ENCODE results near the gene FAM200C. TPM values are rescaled to one million over a fixed set of nuclear protein-coding genes. Genes with fewer than 3 reads are reported as not detected.

FAM200C gene
- total and polyA plus RNA-seq, 9 of the 15 experiments (the other 6 are each of a cell fraction or from before 2014, with no cell fraction given): 1.3 to 7.0 (median 1.8) TPM

DNA sequence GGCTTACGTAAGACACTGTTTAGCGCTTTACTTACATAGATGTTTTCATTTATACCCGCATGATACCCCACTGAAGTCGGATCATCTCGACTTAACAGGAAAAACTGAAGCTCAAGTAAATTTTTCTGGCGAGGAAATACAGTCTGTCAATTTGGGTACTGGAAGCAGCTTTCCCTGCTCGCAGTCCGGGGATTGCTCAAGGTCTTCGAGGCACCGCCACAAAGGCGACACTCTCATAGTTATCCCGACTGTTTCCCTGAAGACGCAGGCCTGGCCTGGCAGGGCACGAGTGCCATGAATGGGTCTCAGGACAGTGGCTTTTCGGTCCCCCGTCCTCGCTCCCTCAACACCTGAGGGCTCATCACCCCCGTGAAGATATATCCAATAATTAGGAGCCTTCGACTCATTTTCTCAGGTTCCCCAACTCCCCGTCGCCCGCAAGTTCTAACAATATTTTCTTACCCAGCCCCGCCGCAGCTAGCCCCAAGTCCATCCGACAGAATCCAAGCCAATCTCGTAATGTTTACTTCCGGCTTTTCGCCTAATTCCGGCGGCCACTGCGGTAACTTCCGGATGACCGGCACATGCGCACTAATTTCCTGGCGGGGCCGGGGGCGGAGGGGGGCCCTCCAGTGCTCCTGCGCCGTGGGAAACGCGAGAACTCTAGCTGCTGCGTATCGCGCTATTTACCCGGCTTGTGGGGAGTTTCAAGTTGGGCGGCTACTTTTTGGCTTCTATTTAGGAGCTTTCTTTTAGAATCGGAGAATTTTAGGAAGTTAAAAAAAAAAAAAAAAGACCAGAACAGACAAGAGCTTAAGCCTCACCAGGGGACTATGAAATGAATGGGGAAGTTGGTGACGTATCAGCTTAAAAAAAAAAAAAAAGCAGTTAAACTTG, 19.0 kb upstream of the FAM200C start, which contains the start of gene SLU7 (continued):
- TF ChIP-seq GTF2F1 (IDR thresholded peaks at IDR 0.05; ENCODE audit: low read depth, low read length) (no peak), NR2F6 (CRISPR knock-in tag; IDR thresholded peaks at IDR 0.05) (no peak), ETS1 (conservative IDR thresholded peaks at IDR 0.05; ENCODE audit: control insufficient read depth, low read depth, low read length) (peak; percentile 76; the same call in 1 of the 2 replicates), ZNF551 (CRISPR knock-in tag; IDR thresholded peaks at IDR 0.05) (no peak), SMARCA5 (IDR thresholded peaks at IDR 0.05) (no peak), ZNF174 (CRISPR knock-in tag; IDR thresholded peaks at IDR 0.05) (no peak), DDX20 (tag; IDR thresholded peaks at IDR 0.05; ENCODE audit: low read depth) (no peak), SMARCC2 (IDR thresholded peaks at IDR 0.05; ENCODE audit: low read depth) (no peak), ZNF134 (CRISPR knock-in tag; conservative IDR thresholded peaks at IDR 0.05) (no peak), ZNF695 (CRISPR knock-in tag; IDR thresholded peaks at IDR 0.05) (no peak), XRCC4 (IDR thresholded peaks at IDR 0.05; ENCODE audit: extremely low read depth, insufficient read depth, insufficient read length) (no peak), ZNF239 (CRISPR knock-in tag; IDR thresholded peaks at IDR 0.05) (no peak), KLF6 (CRISPR knock-in tag; IDR thresholded peaks at IDR 0.05; ENCODE audit: borderline replicate concordance) (no peak), POLR2G (IDR thresholded peaks at IDR 0.05; ENCODE audit: low read depth, low read length) (peak; percentile 77), HDAC3 (IDR thresholded peaks at IDR 0.05; ENCODE audit: borderline replicate concordance, partially characterized antibody) (no peak), NFRKB (IDR thresholded peaks at IDR 0.05; ENCODE audit: low read depth) (no peak)
- TF ChIP-seq, protein P1, sequence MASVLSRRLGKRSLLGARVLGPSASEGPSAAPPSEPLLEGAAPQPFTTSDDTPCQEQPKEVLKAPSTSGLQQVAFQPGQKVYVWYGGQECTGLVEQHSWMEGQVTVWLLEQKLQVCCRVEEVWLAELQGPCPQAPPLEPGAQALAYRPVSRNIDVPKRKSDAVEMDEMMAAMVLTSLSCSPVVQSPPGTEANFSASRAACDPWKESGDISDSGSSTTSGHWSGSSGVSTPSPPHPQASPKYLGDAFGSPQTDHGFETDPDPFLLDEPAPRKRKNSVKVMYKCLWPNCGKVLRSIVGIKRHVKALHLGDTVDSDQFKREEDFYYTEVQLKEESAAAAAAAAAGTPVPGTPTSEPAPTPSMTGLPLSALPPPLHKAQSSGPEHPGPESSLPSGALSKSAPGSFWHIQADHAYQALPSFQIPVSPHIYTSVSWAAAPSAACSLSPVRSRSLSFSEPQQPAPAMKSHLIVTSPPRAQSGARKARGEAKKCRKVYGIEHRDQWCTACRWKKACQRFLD (CRISPR knock-in tag; IDR thresholded peaks at IDR 0.05): no peak
- TF ChIP-seq, protein P2, sequence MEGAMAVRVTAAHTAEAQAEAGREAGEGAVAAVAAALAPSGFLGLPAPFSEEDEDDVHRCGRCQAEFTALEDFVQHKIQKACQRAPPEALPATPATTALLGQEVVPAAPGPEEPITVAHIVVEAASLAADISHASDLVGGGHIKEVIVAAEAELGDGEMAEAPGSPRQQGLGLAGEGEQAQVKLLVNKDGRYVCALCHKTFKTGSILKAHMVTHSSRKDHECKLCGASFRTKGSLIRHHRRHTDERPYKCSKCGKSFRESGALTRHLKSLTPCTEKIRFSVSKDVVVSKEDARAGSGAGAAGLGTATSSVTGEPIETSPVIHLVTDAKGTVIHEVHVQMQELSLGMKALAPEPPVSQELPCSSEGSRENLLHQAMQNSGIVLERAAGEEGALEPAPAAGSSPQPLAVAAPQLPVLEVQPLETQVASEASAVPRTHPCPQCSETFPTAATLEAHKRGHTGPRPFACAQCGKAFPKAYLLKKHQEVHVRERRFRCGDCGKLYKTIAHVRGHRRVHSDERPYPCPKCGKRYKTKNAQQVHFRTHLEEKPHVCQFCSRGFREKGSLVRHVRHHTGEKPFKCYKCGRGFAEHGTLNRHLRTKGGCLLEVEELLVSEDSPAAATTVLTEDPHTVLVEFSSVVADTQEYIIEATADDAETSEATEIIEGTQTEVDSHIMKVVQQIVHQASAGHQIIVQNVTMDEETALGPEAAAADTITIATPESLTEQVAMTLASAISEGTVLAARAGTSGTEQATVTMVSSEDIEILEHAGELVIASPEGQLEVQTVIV (CRISPR knock-in tag; IDR thresholded peaks at IDR 0.05; ENCODE audit: borderline replicate concordance): no peak
- TF ChIP-seq, protein P3, sequence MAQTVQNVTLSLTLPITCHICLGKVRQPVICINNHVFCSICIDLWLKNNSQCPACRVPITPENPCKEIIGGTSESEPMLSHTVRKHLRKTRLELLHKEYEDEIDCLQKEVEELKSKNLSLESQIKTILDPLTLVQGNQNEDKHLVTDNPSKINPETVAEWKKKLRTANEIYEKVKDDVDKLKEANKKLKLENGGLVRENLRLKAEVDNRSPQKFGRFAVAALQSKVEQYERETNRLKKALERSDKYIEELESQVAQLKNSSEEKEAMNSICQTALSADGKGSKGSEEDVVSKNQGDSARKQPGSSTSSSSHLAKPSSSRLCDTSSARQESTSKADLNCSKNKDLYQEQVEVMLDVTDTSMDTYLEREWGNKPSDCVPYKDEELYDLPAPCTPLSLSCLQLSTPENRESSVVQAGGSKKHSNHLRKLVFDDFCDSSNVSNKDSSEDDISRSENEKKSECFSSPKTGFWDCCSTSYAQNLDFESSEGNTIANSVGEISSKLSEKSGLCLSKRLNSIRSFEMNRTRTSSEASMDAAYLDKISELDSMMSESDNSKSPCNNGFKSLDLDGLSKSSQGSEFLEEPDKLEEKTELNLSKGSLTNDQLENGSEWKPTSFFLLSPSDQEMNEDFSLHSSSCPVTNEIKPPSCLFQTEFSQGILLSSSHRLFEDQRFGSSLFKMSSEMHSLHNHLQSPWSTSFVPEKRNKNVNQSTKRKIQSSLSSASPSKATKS (CRISPR knock-in tag; IDR thresholded peaks at IDR 0.05): no peak

Data from K562 (cell line).